ENCODE measurements around the gene ADARB2. TPM values are rescaled to one million over a fixed set of nuclear protein-coding genes. Genes with fewer than 3 reads are reported as not detected.
"Not testable (repeated sequence)": the region's sequence is repeated elsewhere in the genome, so short reads cannot be mapped to it uniquely, and the experiment has no call there.

ADARB2 gene
- total RNA-seq, 1 donor from 2014 or later, result not detected

DNA sequence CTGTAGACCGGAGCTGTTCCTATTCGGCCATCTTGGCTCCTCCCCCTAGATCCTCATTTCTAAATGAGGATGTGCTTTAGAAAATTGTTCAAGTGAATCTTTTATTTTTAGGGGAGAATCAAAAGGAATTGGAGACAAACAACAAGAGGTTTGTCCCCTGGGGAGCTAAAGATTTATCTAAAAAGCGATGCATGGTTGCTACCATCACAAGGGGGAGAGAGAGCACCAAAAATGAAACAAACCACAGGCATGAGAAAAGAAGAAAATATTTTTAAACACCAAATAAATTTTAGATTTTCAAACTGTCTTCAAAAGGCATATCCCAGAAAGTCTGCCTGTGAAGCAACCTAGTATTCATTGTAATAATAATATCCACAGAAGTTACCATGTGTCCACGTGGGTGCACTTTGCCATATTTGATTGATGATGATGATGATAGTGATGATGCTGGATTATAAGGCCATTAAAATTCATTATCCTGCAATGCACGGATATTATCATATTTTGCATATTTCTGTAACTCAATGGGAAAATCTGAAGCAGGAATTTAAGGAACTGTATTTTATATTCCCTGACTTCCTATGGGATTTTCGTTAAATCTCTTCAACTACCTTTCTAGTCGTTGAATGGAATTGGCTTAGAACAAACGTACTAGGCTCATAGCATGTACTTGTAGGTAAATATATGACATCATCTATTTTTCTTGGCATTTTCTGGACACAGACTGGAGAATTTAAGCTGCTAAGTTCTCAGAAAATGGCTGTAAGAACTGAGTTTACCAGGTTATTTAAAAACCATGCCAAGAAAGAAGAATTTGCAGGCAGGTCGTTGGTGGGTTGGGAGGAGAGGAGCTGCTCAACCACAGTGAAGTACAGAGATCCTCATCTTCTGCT, 509.6 kb downstream of the ADARB2 start:
- no peak for ATAC-seq (ENCODE audit: poor library complexity)
- no peak for DNase-seq
- intact Hi-C loops (cut with DNase I), result no loop called here

- DNase-seq; ATAC-seq (ENCODE audit: poor library complexity); intact Hi-C loops (cut with DNase I): not testable (repeated sequence)
Measured at GRCh38 chr10:1226907-1227306, 510.4 kb downstream of the ADARB2 start.

DNA sequence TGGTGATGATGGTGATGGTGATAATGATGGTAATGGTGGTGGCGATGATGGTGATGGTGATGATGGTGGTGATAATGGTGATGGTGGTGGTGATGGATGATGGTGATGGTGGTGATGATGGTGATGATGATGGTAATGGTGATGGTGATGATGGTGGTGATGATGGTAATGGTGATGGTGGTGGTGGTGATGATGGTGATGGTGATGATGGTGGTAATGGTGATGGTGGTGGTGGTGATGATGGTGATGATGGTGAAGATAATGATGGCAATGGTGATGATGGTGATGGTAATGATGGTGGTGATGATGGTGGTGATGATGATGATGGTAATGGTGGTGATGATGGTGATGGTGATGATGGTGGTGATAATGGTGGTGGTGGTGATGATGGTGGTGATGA, 517.5 kb downstream of the ADARB2 start:
- DNase-seq; ATAC-seq (ENCODE audit: poor library complexity); intact Hi-C loops (cut with DNase I): not testable (repeated sequence)

DNA sequence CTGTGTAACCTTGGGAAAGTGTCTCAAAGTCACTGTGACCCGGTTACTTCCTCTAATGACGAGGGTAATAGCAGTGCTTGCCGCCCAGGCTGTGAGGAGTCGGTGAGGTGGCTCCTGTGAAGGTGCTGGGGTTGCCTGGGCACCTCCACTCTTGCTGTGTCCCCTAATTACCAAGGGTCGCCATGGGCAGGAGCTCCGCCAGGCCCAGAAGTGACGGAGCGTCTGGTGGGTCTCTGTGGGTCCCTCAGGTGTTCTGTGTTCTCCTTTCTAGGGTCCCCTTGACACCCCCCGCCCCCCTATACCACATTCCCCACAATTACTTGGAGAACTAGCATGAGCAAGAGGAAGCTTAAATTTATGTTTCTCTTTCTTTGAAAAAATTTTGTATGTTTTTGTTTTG, 519.7 kb downstream of the ADARB2 start:
- DNase-seq (no peak), ATAC-seq (ENCODE audit: poor library complexity) (no peak)
- intact Hi-C loops (cut with DNase I), result no loop called here

DNA sequence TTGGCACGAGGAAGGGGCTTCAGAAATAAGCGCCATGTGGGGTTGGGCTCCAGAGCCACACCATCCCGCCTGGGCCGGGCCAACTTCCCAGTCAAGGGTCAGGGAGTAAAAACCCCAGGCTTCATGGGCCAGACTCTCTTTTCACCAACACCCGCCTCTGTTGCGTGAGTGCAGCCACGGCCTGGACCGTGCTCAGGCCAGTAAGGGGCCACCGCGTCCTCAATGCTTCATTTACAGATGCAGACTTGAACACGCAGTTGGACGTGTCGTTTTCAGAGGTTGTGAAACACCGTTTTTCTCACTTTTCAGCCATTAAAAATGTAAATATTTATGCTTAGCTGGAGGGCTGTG, 520.1 kb downstream of the ADARB2 start:
- DNase-seq (no peak), ATAC-seq (ENCODE audit: poor library complexity) (no peak)
- intact Hi-C loops (cut with DNase I), result no loop called here

DNA sequence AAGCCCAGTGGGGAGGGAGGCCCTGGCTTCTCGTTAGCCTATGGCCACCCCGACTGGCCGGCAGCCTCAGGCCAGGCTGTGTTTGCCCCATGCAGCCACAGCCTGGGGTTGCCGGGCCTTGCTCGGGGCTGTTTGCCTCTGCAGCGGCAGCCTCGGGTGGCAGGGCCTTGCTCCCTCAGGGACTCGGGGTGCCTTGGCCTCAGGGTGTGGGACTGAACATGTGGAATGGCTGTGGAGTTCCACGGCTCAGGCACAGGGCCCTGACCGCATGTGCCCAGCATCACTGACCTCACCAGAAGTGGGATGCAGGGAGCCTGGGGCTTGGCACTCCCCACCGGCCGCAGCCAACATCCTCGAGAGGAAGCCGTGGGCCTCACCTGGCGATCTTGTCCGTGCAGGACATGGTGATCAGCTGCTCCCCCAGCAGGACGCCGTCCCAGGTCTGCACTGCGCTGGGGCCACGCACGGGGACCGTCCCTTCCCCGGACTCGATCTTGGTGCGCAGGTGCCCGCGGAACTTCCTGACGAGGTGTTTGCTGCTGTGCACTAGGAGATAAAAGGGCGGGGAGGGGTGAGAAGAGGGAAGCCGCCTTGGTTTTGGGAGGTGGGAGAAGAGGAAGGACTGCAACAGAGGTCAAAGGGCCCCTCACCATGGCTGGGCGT, 520.6 kb downstream of the ADARB2 start:
- ATAC-seq (ENCODE audit: poor library complexity), result no peak
- no peak for DNase-seq

GRCh38 chr10:1215862-1216573, 521.3 kb downstream of the ADARB2 start:
- no peak for ATAC-seq (ENCODE audit: poor library complexity)
- no peak for DNase-seq
- intact Hi-C loops (cut with DNase I), result no loop called here

More for the DNA sequence above, 520.6 kb downstream of the ADARB2 start:
- intact Hi-C loops (cut with DNase I), result no loop called here

GRCh38 chr10:1214882-1215540, 522.3 kb downstream of the ADARB2 start:
- intact Hi-C loops (cut with DNase I), result no loop called here
- DNase-seq (no peak), ATAC-seq (ENCODE audit: poor library complexity) (no peak)

GRCh38 chr10:1214071-1214675, 523.2 kb downstream of the ADARB2 start:
- DNase-seq (no peak), ATAC-seq (ENCODE audit: poor library complexity) (no peak)

GRCh38 chr10:1213252-1214070, 523.9 kb downstream of the ADARB2 start:
- ATAC-seq (ENCODE audit: poor library complexity), result no peak
- DNase-seq, result no peak
- intact Hi-C loops (cut with DNase I), result no loop called here

More at GRCh38 chr10:1214071-1214675, 523.2 kb downstream of the ADARB2 start:
- intact Hi-C loops (cut with DNase I), result no loop called here

- no peak for ATAC-seq (ENCODE audit: poor library complexity)
- no peak for DNase-seq
- intact Hi-C loops (cut with DNase I), result no loop called here
Measured at GRCh38 chr10:1212571-1213141, 524.7 kb downstream of the ADARB2 start.

DNA sequence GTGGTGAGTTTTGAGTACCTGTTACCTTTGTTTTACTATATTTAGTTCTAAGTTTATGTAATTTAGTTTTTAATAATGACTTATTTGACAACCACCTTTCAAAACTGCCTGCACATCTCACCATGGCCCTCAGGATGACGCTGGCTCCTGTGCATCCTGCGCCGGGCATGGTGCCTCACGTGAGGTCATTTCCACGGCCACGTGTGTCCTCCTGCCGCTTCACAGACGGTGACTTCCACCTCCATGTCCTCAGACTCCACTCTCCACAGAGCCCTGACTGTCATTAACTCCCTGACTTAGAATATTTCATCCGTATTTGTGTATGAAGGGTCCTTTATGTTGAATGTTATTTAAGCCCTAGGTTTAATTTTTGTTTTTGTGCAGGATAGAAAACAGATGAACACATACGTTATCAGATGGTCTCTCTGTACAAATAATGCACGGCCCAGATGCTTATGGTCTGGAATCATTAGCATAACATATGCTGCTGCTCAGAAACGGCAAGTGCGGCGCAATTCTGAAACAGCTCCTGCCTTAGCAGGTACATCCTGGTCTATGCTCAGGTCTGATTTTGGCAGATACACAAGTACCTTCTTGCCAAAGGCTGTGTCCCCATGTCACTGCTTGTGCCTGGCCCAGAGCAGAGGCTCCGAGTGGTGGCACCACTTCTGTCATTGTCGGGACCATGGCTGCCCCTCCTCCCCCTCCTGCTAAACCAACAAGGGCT, 525.3 kb downstream of the ADARB2 start:
- ATAC-seq (ENCODE audit: poor library complexity) (no peak), DNase-seq (no peak)
- intact Hi-C loops (cut with DNase I), result no loop called here

DNA sequence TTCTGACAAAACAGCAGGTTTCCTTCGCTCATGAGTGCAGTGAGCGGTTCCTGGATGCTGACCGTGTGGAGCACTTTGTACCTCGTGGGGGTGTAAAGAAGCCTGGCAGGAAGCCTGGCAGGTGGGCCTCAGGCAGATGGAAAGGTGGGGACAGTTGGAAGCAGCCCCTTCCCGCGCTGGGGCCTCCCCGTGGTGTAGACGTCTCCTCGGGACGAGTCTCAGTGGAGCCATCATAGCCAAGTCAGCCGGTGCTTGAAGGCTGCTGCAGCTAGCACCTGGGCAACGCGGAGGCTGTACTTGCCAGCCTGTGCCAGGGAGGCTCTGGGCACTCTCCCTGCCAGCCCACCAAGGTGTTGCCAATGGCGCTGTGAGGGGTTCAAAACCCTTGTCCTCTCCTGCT, 526.7 kb downstream of the ADARB2 start:
- intact Hi-C loops (cut with DNase I), result no loop called here
- ATAC-seq (ENCODE audit: poor library complexity) (no peak), DNase-seq (no peak)

DNA sequence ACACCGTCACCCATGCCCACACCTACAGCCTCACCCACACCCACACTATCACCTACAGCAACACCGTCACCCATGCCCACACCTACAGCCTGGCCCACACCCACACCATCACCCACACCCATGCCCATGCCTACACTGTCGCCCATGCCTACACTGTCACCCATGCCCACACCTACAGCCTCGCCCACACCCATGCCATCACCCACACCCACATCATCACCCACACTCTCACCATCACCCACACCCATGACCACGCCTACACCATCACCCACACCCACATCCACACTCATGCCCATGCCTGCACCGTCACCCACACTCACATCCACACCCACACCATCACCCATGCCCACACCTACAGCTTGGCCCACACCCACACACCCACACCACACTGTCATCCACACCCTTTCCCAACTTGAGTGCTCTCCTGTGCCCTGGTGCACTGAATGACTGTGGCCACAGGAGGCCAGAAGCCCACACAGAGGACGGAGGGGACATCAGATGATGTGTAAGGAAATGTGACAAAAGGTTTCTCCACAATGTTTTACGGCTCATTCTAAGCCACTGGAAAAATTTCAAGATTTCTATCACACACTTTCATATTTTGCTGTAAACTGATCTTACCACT, 527.9 kb downstream of the ADARB2 start:
- DNase-seq (no peak), ATAC-seq (ENCODE audit: poor library complexity) (no peak)
- intact Hi-C loops (cut with DNase I), result no loop called here

- no peak for DNase-seq
- no peak for ATAC-seq (ENCODE audit: poor library complexity)
- intact Hi-C loops (cut with DNase I), result no loop called here
Measured at GRCh38 chr10:1208366-1209311, 528.7 kb downstream of the ADARB2 start.
